HFFc6 (cell line): ENCODE results near the gene ZBTB21. TPM values are rescaled to one million over a fixed set of nuclear protein-coding genes. Genes with fewer than 3 reads are reported as not detected.

ENCODE experiments used
- DNase-seq: peaks from one replicate; pipeline ENCODE4 v3.0.0-alpha.2; 2018
- H3K27ac Mint-ChIP-seq: 2 replicates; pipeline ENCODE4 v1.8.0; 2020; ENCODE audit warnings: mild to moderate bottlenecking, mixed read lengths
- H3K27me3 Mint-ChIP-seq: 2 replicates; pipeline ENCODE4 v1.8.0; 2021; ENCODE audit warnings: mild to moderate bottlenecking, moderate library complexity, mixed read lengths; ENCODE audit not compliant: insufficient read depth
- H3K36me3 Mint-ChIP-seq: 2 replicates; pipeline ENCODE4 v1.8.0; 2021; ENCODE audit warnings: low read depth, mixed read lengths
- H3K4me1 Mint-ChIP-seq: 2 replicates; pipeline ENCODE4 v1.8.0; 2020; ENCODE audit warnings: low read depth, mixed read lengths
- H3K4me3 Mint-ChIP-seq: 2 replicates; pipeline ENCODE4 v1.8.0; 2020; ENCODE audit warnings: mild to moderate bottlenecking, moderate library complexity, mixed read lengths
- H3K9me3 Mint-ChIP-seq: 2 replicates; pipeline ENCODE4 v1.8.0; 2020; ENCODE audit warnings: mild to moderate bottlenecking, mixed read lengths
- CTCF ChIP-seq: fragments of 200-600 bp; sonication (generic); IDR thresholded peaks from 2 replicates; pipeline ENCODE4 v1.5.0; 2021; ENCODE audit warnings: antibody characterized with exemption, mild to moderate bottlenecking
- total RNA-seq, 6 experiments: library from RNA; stranded (reverse); fragmentation: NEBNext Ultra II Directional; extraction: Animal tissue kit (Norgen Biotek cat#: 25700); gene quantifications; 2 replicates in 1 of 6; 3 replicates in 5 of 6; pipeline ENCODE4 v1.2.3, GENCODE V29; 2021

Gene ZBTB21
- total RNA-seq, 6 experiments from 2014 or later, result 16.6 to 19.5 (median 18.9) TPM

GRCh38 chr21:42019101-42019605, 9.0 kb upstream of the ZBTB21 start:
- Mint-ChIP-seq H3K4me1 (no peaks in the 10 kb centered on the region), H3K4me3 (no peak overlapping the region), H3K27me3 (peaks cover 3% of the 10 kb centered on the region), H3K9me3 (no peaks in the 10 kb centered on the region), H3K27ac (no peak overlapping the region), H3K36me3 (peaks cover 7% of the 10 kb centered on the region; the same call in 1 of the 2 replicates)
- TF ChIP-seq CTCF, result no peak
- no peak for DNase-seq

- no peak for DNase-seq
- no peak for TF ChIP-seq CTCF
- H3K36me3 Mint-ChIP-seq, result peaks cover 7% of the 10 kb centered on the region; the same call in 1 of the 2 replicates
Observed at GRCh38 chr21:42017022-42017421, 6.9 kb upstream of the ZBTB21 start.

GRCh38 chr21:42016364-42016985, 6.3 kb upstream of the ZBTB21 start:
- no peaks in the 10 kb centered on the region for H3K9me3 Mint-ChIP-seq
- no peak overlapping the region for H3K27ac Mint-ChIP-seq
- H3K4me3 Mint-ChIP-seq, result no peak overlapping the region
- no peaks in the 10 kb centered on the region for H3K4me1 Mint-ChIP-seq
- TF ChIP-seq CTCF, result no peak
- H3K27me3 Mint-ChIP-seq, result peaks cover 3% of the 10 kb centered on the region
- H3K36me3 Mint-ChIP-seq, result peaks cover 7% of the 10 kb centered on the region; the same call in 1 of the 2 replicates
- no peak for DNase-seq

More at GRCh38 chr21:42017022-42017421, 6.9 kb upstream of the ZBTB21 start:
- H3K9me3 Mint-ChIP-seq, result no peaks in the 10 kb centered on the region
- H3K27ac Mint-ChIP-seq, result no peak overlapping the region
- H3K4me1 Mint-ChIP-seq, result no peaks in the 10 kb centered on the region
- H3K27me3 Mint-ChIP-seq, result peaks cover 3% of the 10 kb centered on the region
- no peak overlapping the region for H3K4me3 Mint-ChIP-seq

- DNase-seq, result no peak
- Mint-ChIP-seq H3K4me3 (no peak overlapping the region), H3K36me3 (peaks cover 7% of the 10 kb centered on the region; the same call in 1 of the 2 replicates), H3K27ac (no peak overlapping the region), H3K9me3 (no peaks in the 10 kb centered on the region), H3K4me1 (0 out of 2 replicates have a peak, but pooled peaks cover 1% of the 10 kb centered on the region), H3K27me3 (peaks cover 6% of the 10 kb centered on the region; the same call in 1 of the 2 replicates)
- no peak for TF ChIP-seq CTCF
Observed at GRCh38 chr21:42013931-42014330, 3.8 kb upstream of the ZBTB21 start.

GRCh38 chr21:42013376-42013775, 3.2 kb upstream of the ZBTB21 start:
- Mint-ChIP-seq H3K27ac (no peak overlapping the region), H3K27me3 (peaks cover 6% of the 10 kb centered on the region; the same call in 1 of the 2 replicates), H3K4me3 (no peak overlapping the region), H3K4me1 (0 out of 2 replicates have a peak, but pooled peaks cover 6% of the 10 kb centered on the region), H3K9me3 (no peaks in the 10 kb centered on the region), H3K36me3 (peaks cover 7% of the 10 kb centered on the region; the same call in 1 of the 2 replicates)
- no peak for TF ChIP-seq CTCF
- no peak for DNase-seq
